K562 (cell line): Measurements from ENCODE around the gene LTBP1. TPM values are rescaled to one million over a fixed set of nuclear protein-coding genes. Genes with fewer than 3 reads are reported as not detected.

Experiments
- ATAC-seq: fragments of 200-7000 bp; cut with Tn5 transposase; 3 replicates; pipeline ENCODE4 v1.9.1; 2020; ENCODE audit warnings: moderate library complexity
- BruUV-seq: library from RNA; stranded (reverse); fragments of 400-500 nt; replicated peaks from 2 replicates; lab custom pipeline; 2021; lab: Mats Ljungman, UMichigan
- CTCF ChIA-PET: fragments of 300-600 bp; formaldehyde crosslinking; extraction: SDS; loops from one replicate; lab custom pipeline; 2021; ENCODE audit warnings: low intra/inter-chr PET ratio; lab: Yijun Ruan, JAX
- POLR2A ChIA-PET: fragments of 300-600, 350-650 bp; sonication (Branson Sonifier 250); formaldehyde crosslinking; extraction: SDS; loops from one replicate; lab custom pipeline; 2021; ENCODE audit warnings: antibody characterized with exemption, inconsistent platforms; lab: Yijun Ruan, JAX
- DNase-seq, 4 experiments: peaks; one replicate each; pipeline versions ENCODE4 v3.0.0 to v3.0.0-alpha.2; 2011 to 2018; ENCODE audit warnings: low spot score in 3 of 4, mixed read lengths in 3 of 4; ENCODE audit errors: extremely low read depth in 1 of 4
- FAIRE-seq: peaks from 2 replicates; lab custom pipeline; 2011; peaks lifted over from hg19 to GRCh38; lab: Jason Lieb, UNC
- H2AFZ ChIP-seq: 2 replicates; pipeline ENCODE4 v1.6.0; 2011; ENCODE audit warnings: low read depth, low read length, control low read depth, inconsistent platforms
- H3K27ac ChIP-seq: fragments of 200-600 bp; 3 replicates; pipeline ENCODE4 v1.8.0; 2011; ENCODE audit warnings: low read depth, mild to moderate bottlenecking, control low read depth, inconsistent platforms, low read length, moderate library complexity, mixed read lengths; ENCODE audit errors: extremely low read depth
- H3K27me3 ChIP-seq, 2 experiments: fragments of 300-600 bp in 1 of 2; 2 replicates in 1 of 2; 3 replicates in 1 of 2; pipeline versions ENCODE4 v1.6.0 to v1.8.0; 2011; ENCODE audit warnings: inconsistent platforms in 2 of 2, low read length in 2 of 2, mild to moderate bottlenecking in 1 of 2, mixed read lengths in 1 of 2, moderate library complexity in 1 of 2; ENCODE audit not compliant: control insufficient read depth in 2 of 2, insufficient read depth in 2 of 2
- H3K36me3 ChIP-seq: fragments of 300-600 bp; 3 replicates; pipeline ENCODE4 v1.8.0; 2011; ENCODE audit warnings: mild to moderate bottlenecking, low read length, inconsistent platforms; ENCODE audit not compliant: control insufficient read depth, insufficient read depth
- H3K4me1 ChIP-seq, 2 experiments: fragments of 200-600 bp in 1 of 2; replicated peaks in 1 of 2; 2 replicates in 1 of 2; 3 replicates in 1 of 2; pipeline versions ENCODE4 v1.5.1 to v1.8.0; 2011; ENCODE audit warnings: inconsistent platforms in 2 of 2, low read length in 2 of 2, mild to moderate bottlenecking in 1 of 2, mixed read lengths in 1 of 2, moderate library complexity in 1 of 2; ENCODE audit not compliant: control insufficient read depth in 2 of 2, insufficient read depth in 2 of 2
- H3K4me2 ChIP-seq: 2 replicates; pipeline ENCODE4 v1.6.1; 2011; ENCODE audit warnings: low read length, control low read depth, inconsistent platforms, mixed read lengths; ENCODE audit not compliant: insufficient read depth
- H3K4me3 ChIP-seq: fragments of 200-600 bp; sonication (generic), shearing (Covaris generic); 2 replicates; pipeline ENCODE4 v1.5.1; 2016; ENCODE audit warnings: control low read depth, inconsistent platforms
- H3K79me2 ChIP-seq: fragments of 200-600 bp; 3 replicates; pipeline ENCODE4 v1.8.0; 2011; ENCODE audit warnings: low read length, inconsistent platforms; ENCODE audit not compliant: control insufficient read depth, insufficient read depth
- H3K9ac ChIP-seq, 2 experiments: 2 replicates each; pipeline versions ENCODE4 v1.6.0 to v1.6.1; 2011; ENCODE audit warnings: low read depth in 2 of 2, low read length in 2 of 2, control low read depth in 1 of 2, inconsistent platforms in 1 of 2, mild to moderate bottlenecking in 1 of 2, mixed read lengths in 1 of 2; ENCODE audit not compliant: insufficient read depth in 1 of 2
- H3K9me1 ChIP-seq: one replicate; pipeline ENCODE4 v1.6.0; 2011; ENCODE audit warnings: inconsistent platforms, mild to moderate bottlenecking, low read length, moderate library complexity; ENCODE audit not compliant: control insufficient read depth, insufficient read depth
- H3K9me3 ChIP-seq: replicated peaks from 2 replicates; pipeline ENCODE4 v1.5.1; 2011; ENCODE audit warnings: low read depth, low read length, inconsistent platforms; ENCODE audit not compliant: control insufficient read depth, insufficient read depth
- H4K20me1 ChIP-seq: replicated peaks from 2 replicates; pipeline ENCODE4 v1.6.1; 2011; ENCODE audit warnings: low read length, inconsistent platforms, mixed read lengths; ENCODE audit not compliant: control insufficient read depth, insufficient read depth
- GABPB2 ChIP-seq: fragments of 250-450 bp; sonication (Bioruptor Pico); conservative IDR thresholded peaks from 2 replicates; pipeline ENCODE4 v1.5.1; 2021; ENCODE audit warnings: mild to moderate bottlenecking
- KAT2B ChIP-seq: IDR thresholded peaks from one replicate; pipeline ENCODE4 v1.6.1; 2012; ENCODE audit warnings: low read depth, mild to moderate bottlenecking, control low read depth, inconsistent platforms, low read length, moderate library complexity
- KLF1 ChIP-seq: fragments of 450-650 bp; IDR thresholded peaks from 2 replicates; pipeline ENCODE4 v1.6.1; 2016; ENCODE audit warnings: missing genetic modification characterization, missing compliant biosample characterization
- PHB ChIP-seq: fragments of 250-450 bp; sonication (Bioruptor Pico); IDR thresholded peaks from 2 replicates; pipeline ENCODE4 v1.5.0; 2021
- SLC30A9 ChIP-seq: fragments of 250-450 bp; sonication (Bioruptor Pico); IDR thresholded peaks from 2 replicates; pipeline ENCODE4 v1.8.0; 2022; ENCODE audit warnings: mild to moderate bottlenecking, moderate library complexity
- STAG1 ChIP-seq: sonication (generic); formaldehyde crosslinking; IDR thresholded peaks from 2 replicates; pipeline ENCODE4 v1.5.0; 2020; ENCODE audit warnings: missing genetic modification reagents, borderline replicate concordance
- ZNF140 ChIP-seq: fragments of 250-450 bp; sonication (Bioruptor Pico); IDR thresholded peaks from 2 replicates; pipeline ENCODE4 v1.8.0; 2021; ENCODE audit warnings: moderate library complexity, mild to moderate bottlenecking, inconsistent platforms
- WGBS: fragments of 100-300 bp; shearing (Covaris generic); methylation state at CpG from one replicate; pipeline ENCODE4 v1.1.6; 2016; ENCODE audit warnings: low coverage, mixed read lengths; ENCODE audit not compliant: insufficient coverage; ENCODE audit errors: missing lambda C conversion rate; 5-methylcytosine and 5-hydroxymethylcytosine counted together
- in situ Hi-C: fragments of 300-500 bp; cut with MboI; formaldehyde crosslinking; loops from 4 replicates; pipeline ENCODE4 v1.15.0; 2018; ENCODE audit warnings: inconsistent platforms, mixed read lengths
- intact Hi-C: fragments of 100-400 bp; cut with micrococcal nuclease; formaldehyde crosslinking; loops from 2 replicates; pipeline ENCODE4 v1.14.2; 2022
- polyA plus RNA-seq, 8 experiments: library from polyadenylated mRNA; depleted of rRNA in 4 of 8; stranded (reverse) in 5 of 8; unstranded in 3 of 8; fragments of >200 nt; fragmentation: Nextera tagmentation in 2 of 8; fragmentation: Illumina TruSeq in 1 of 8; extraction: Ambion mirVana in 2 of 8; extraction: Trizol in 1 of 8; gene quantifications; 2 replicates each; pipeline versions ENCODE4 v1.2.1 to v1.2.3, GENCODE V29; 2011 to 2014; ENCODE audit warnings: inconsistent platforms in 1 of 8, missing spikeins in 1 of 8
- total RNA-seq, 7 experiments: library from RNA; depleted of rRNA in 6 of 7; stranded (reverse); fragments of >200 nt in 6 of 7; fragmentation: Illumina TruSeq in 2 of 7; extraction: Trizol in 2 of 7; gene quantifications; 2 replicates each; pipeline versions ENCODE4 v1.2.1 to v1.2.3, GENCODE V29; 2011 to 2021; ENCODE audit warnings: low replicate concordance in 1 of 7
- TF ChIP-seq, protein P1 (sequence below): fragments of 450-650 bp; IDR thresholded peaks from 2 replicates; pipeline ENCODE4 v1.6.1; 2018; ENCODE audit warnings: mild to moderate bottlenecking, low read depth; ENCODE audit not compliant: partially characterized antibody
- TF ChIP-seq, protein P2 (sequence below): fragments of 450-650 bp; IDR thresholded peaks from 2 replicates; pipeline ENCODE4 v1.6.1; 2016; ENCODE audit warnings: low read depth
- TF ChIP-seq, protein P3 (sequence below): fragments of 250-450 bp; sonication (Bioruptor Pico); IDR thresholded peaks from 2 replicates; pipeline ENCODE4 v1.5.0; 2021
- TF ChIP-seq, protein P4 (sequence below): sonication (generic); formaldehyde crosslinking; IDR thresholded peaks from 2 replicates; pipeline ENCODE4 v1.8.0; 2023; ENCODE audit warnings: mild to moderate bottlenecking, missing genetic modification reagents

The LTBP1 gene
- total and polyA plus RNA-seq, 9 of the 15 experiments (the other 6 are each of a cell fraction or from before 2014, with no cell fraction given), result 3.6 to 16.4 (median 8.5) TPM

DNA sequence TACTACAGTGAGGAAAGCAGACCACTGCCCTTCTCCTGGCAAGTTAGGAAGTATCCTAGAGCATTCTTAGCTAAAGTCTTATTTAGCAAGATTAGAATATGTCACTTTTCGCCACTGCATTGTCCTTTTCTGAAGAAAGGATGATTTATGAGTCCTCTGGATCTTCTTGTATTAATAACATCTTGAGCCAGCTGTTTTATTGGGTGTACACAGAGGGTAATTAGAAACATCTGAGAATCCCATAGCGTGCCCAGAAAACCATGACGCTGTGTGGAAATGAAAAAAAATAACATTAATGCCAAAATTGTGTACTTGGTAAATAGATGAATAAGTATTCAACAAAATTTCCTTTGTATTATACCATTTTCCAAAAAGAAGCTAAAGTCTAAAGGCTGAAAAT, 198.7 kb downstream of the LTBP1 start:
- no peaks in the 10 kb centered on the region for H3K36me3 ChIP-seq
- no peak for FAIRE-seq
- BruUV-seq, result no TSS peak

More for the DNA sequence above, 198.7 kb downstream of the LTBP1 start:
- H3K4me1 ChIP-seq, result peaks cover 0 to 6% of the 10 kb centered on the region in 2 experiments; a peak in 2 of 5 replicates
- no peak overlapping the region for H2AFZ ChIP-seq
- no peak overlapping the region for H3K9ac ChIP-seq
- DNase-seq, result no peak
- H4K20me1 ChIP-seq, result no peaks in the 10 kb centered on the region
- POLR2A ChIA-PET, result no interaction called here
- TF ChIP-seq ZNF140 (CRISPR knock-in tag) (no peak), KLF1 (tag) (no peak), SLC30A9 (CRISPR knock-in tag) (no peak), KAT2B (no peak), STAG1 (CRISPR knock-in tag) (no peak), GABPB2 (CRISPR knock-in tag) (no peak), PHB (no peak)
- TF ChIP-seq, protein P1, sequence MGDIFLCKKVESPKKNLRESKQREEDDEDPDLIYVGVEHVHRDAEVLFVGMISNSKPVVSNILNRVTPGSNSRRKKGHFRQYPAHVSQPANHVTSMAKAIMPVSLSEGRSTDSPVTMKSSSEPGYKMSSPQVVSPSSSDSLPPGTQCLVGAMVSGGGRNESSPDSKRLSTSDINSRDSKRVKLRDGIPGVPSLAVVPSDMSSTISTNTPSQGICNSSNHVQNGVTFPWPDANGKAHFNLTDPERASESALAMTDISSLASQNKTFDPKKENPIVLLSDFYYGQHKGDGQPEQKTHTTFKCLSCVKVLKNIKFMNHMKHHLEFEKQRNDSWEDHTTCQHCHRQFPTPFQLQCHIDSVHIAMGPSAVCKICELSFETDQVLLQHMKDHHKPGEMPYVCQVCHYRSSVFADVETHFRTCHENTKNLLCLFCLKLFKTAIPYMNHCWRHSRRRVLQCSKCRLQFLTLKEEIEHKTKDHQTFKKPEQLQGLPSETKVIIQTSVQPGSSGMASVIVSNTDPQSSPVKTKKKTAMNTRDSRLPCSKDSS, result no peak
- TF ChIP-seq, protein P2, sequence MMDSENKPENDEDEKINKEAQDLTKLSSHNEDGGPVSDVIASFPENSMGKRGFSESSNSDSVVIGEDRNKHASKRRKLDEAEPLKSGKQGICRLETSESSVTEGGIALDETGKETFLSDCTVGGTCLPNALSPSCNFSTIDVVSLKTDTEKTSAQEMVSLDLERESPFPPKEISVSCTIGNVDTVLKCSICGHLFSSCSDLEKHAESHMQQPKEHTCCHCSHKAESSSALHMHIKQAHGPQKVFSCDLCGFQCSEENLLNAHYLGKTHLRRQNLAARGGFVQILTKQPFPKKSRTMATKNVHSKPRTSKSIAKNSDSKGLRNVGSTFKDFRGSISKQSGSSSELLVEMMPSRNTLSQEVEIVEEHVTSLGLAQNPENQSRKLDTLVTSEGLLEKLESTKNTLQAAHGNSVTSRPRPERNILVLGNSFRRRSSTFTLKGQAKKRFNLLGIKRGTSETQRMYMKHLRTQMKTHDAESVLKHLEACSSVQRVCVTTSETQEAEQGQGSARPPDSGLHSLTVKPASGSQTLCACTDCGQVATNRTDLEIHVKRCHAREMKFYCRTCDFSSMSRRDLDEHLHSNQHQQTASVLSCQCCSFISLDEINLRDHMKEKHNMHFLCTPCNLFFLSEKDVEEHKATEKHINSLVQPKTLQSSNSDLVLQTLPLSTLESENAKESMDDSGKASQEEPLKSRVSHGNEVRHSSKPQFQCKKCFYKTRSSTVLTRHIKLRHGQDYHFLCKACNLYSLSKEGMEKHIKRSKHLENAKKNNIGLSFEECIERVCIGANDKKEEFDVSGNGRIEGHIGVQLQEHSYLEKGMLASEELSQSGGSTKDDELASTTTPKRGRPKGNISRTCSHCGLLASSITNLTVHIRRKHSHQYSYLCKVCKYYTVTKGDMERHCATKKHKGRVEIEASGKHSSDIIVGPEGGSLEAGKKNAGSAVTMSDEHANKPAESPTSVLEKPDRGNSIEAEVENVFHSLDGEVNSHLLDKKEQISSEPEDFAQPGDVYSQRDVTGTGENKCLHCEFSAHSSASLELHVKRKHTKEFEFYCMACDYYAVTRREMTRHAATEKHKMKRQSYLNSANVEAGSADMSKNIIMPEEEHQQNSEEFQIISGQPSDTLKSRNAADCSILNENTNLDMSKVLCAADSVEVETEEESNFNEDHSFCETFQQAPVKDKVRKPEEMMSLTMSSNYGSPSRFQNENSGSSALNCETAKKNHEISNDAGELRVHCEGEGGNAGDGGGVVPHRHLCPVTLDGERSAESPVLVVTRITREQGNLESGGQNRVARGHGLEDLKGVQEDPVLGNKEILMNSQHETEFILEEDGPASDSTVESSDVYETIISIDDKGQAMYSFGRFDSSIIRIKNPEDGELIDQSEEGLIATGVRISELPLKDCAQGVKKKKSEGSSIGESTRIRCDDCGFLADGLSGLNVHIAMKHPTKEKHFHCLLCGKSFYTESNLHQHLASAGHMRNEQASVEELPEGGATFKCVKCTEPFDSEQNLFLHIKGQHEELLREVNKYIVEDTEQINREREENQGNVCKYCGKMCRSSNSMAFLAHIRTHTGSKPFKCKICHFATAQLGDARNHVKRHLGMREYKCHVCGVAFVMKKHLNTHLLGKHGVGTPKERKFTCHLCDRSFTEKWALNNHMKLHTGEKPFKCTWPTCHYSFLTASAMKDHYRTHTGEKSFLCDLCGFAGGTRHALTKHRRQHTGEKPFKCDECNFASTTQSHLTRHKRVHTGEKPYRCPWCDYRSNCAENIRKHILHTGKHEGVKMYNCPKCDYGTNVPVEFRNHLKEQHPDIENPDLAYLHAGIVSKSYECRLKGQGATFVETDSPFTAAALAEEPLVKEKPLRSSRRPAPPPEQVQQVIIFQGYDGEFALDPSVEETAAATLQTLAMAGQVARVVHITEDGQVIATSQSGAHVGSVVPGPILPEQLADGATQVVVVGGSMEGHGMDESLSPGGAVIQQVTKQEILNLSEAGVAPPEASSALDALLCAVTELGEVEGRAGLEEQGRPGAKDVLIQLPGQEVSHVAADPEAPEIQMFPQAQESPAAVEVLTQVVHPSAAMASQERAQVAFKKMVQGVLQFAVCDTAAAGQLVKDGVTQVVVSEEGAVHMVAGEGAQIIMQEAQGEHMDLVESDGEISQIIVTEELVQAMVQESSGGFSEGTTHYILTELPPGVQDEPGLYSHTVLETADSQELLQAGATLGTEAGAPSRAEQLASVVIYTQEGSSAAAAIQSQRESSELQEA, result no peak
- TF ChIP-seq, protein P3, sequence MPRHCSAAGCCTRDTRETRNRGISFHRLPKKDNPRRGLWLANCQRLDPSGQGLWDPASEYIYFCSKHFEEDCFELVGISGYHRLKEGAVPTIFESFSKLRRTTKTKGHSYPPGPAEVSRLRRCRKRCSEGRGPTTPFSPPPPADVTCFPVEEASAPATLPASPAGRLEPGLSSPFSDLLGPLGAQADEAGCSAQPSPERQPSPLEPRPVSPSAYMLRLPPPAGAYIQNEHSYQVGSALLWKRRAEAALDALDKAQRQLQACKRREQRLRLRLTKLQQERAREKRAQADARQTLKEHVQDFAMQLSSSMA (CRISPR knock-in tag), result no peak
- TF ChIP-seq, protein P4, sequence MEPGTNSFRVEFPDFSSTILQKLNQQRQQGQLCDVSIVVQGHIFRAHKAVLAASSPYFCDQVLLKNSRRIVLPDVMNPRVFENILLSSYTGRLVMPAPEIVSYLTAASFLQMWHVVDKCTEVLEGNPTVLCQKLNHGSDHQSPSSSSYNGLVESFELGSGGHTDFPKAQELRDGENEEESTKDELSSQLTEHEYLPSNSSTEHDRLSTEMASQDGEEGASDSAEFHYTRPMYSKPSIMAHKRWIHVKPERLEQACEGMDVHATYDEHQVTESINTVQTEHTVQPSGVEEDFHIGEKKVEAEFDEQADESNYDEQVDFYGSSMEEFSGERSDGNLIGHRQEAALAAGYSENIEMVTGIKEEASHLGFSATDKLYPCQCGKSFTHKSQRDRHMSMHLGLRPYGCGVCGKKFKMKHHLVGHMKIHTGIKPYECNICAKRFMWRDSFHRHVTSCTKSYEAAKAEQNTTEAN (CRISPR knock-in tag), result no peak
- TF ChIP-seq, all 486 proteins: peak for 0
- no peak for ATAC-seq
- no peak overlapping the region for H3K4me3 ChIP-seq
- intact Hi-C loops, result no loop called here
- CTCF ChIA-PET, result no interaction called here
- H3K79me2 ChIP-seq, result no peaks in the 10 kb centered on the region
- WGBS, result 35% methylated on average over 3 of the region's 3 CpGs
- no peak overlapping the region for H3K27ac ChIP-seq
- H3K27me3 ChIP-seq, result no peaks in the 10 kb centered on the region
- no peaks in the 10 kb centered on the region for H3K9me1 ChIP-seq
- H3K9me3 ChIP-seq, result no peaks in the 10 kb centered on the region
- in situ Hi-C loops, result no loop called here
- no peak overlapping the region for H3K4me2 ChIP-seq
